Fibroblast of lung (primary cell): Measurements from ENCODE around the gene ACAA1.

Experiments
- EZH2 ChIP-seq: IDR thresholded peaks from 2 replicates; pipeline ENCODE4 v1.5.1; 2012; ENCODE audit warnings: low read length, control low read depth, mild to moderate bottlenecking; ENCODE audit errors: missing control alignments
- TF ChIP-seq, protein P1 (sequence below), 2 donors: IDR thresholded peaks in 1 of 2; conservative IDR thresholded peaks in 1 of 2; 1 replicate in 1 of 2; 2 replicates in 1 of 2; pipeline ENCODE4 v1.5.1; 2011 to 2012; ENCODE audit warnings: low read length in 2 of 2, control low read depth in 1 of 2, inconsistent platforms in 1 of 2, low read depth in 1 of 2, mild to moderate bottlenecking in 1 of 2

DNA sequence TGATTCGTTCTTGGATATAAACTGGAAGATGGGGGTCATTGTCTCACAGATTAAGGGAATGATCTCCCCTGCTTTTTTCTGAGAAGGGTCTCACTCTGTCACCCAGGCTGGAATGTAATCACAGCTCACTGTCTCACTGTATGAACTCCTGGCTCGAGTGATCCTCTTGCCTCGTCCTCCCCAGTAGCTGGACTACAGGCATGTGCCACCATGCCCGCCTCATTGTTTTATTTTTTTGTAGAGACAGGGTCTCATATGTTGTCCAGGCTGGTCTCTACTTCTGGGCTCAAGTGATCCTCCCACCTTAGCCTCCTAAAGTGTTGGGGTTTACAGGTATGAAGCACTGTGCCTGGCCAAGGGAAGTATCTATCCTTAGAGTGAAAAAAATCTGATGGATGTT lies 33.8 kb upstream of the ACAA1 start:
- TF ChIP-seq EZH2: no peak
- TF ChIP-seq, protein P1, sequence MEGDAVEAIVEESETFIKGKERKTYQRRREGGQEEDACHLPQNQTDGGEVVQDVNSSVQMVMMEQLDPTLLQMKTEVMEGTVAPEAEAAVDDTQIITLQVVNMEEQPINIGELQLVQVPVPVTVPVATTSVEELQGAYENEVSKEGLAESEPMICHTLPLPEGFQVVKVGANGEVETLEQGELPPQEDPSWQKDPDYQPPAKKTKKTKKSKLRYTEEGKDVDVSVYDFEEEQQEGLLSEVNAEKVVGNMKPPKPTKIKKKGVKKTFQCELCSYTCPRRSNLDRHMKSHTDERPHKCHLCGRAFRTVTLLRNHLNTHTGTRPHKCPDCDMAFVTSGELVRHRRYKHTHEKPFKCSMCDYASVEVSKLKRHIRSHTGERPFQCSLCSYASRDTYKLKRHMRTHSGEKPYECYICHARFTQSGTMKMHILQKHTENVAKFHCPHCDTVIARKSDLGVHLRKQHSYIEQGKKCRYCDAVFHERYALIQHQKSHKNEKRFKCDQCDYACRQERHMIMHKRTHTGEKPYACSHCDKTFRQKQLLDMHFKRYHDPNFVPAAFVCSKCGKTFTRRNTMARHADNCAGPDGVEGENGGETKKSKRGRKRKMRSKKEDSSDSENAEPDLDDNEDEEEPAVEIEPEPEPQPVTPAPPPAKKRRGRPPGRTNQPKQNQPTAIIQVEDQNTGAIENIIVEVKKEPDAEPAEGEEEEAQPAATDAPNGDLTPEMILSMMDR (conservative IDR thresholded peaks at IDR 0.05 in 1 of 2, IDR thresholded peaks at IDR 0.05 in 1 of 2; ENCODE audit: low read depth in 1 of 2, low read length in 2 of 2): no peak
